ENCODE results near the gene WIPF2.

- no peak for TF ChIP-seq CTCF (conservative IDR thresholded peaks at IDR 0.05; ENCODE audit: low read depth, low read length)
- no peak for TF ChIP-seq EZH2 (IDR thresholded peaks at IDR 0.05; ENCODE audit: low read length, unreplicated experiment)
- no peak for TF ChIP-seq EZH2phosphoT487 (IDR thresholded peaks at IDR 0.05; ENCODE audit: borderline replicate concordance, low read length)
Observed at GRCh38 chr17:40293363-40293762, 74.3 kb downstream of the WIPF2 start.
